Loucy (cell line): Measurements from ENCODE around the gene NEK6.

Source experiments
- H2AFZ ChIP-seq: fragments of 200-600 bp; sonication (generic); 2 replicates; pipeline ENCODE4 v1.6.0; 2016; ENCODE audit warnings: antibody characterized with exemption, mild to moderate bottlenecking, low read length, moderate library complexity
- H3F3A ChIP-seq: fragments of 200-600 bp; 2 replicates; pipeline ENCODE4 v1.6.0; 2016; ENCODE audit warnings: antibody characterized with exemption, low read depth, mild to moderate bottlenecking
- H3K27me3 ChIP-seq: fragments of 200-600 bp; sonication (generic); 2 replicates; pipeline ENCODE4 v1.6.1; 2014; ENCODE audit warnings: low read length, mild to moderate bottlenecking; ENCODE audit not compliant: insufficient read depth, poor library complexity, severe bottlenecking
- H3K36me3 ChIP-seq: fragments of 200-600 bp; sonication (generic); 2 replicates; pipeline ENCODE4 v1.6.1; 2016; ENCODE audit warnings: low read length; ENCODE audit not compliant: insufficient read depth
- H3K4me1 ChIP-seq: fragments of 200-600 bp; sonication (generic); 2 replicates; pipeline ENCODE4 v1.5.1; 2014; ENCODE audit warnings: low read length, mild to moderate bottlenecking; ENCODE audit not compliant: insufficient read depth, poor library complexity, severe bottlenecking
- H3K4me2 ChIP-seq: fragments of 200-600 bp; sonication (generic); 2 replicates; pipeline ENCODE4 v1.6.0; 2014; ENCODE audit warnings: antibody characterized with exemption, low read length, low read depth, mild to moderate bottlenecking; ENCODE audit not compliant: poor library complexity, severe bottlenecking
- H3K4me3 ChIP-seq: fragments of 200-600 bp; sonication (generic); 2 replicates; pipeline ENCODE4 v1.5.1; 2014; ENCODE audit warnings: low read length, mild to moderate bottlenecking, mixed read lengths; ENCODE audit not compliant: poor library complexity, severe bottlenecking
- H3K79me2 ChIP-seq: fragments of 200-600 bp; sonication (generic); 2 replicates; pipeline ENCODE4 v1.6.1; 2014; ENCODE audit warnings: low read length; ENCODE audit not compliant: insufficient read depth
- H3K9ac ChIP-seq: fragments of 200-600 bp; sonication (generic); 2 replicates; pipeline ENCODE4 v1.6.0; 2014; ENCODE audit warnings: mild to moderate bottlenecking, low read depth, low read length, moderate library complexity; ENCODE audit not compliant: poor library complexity, severe bottlenecking
- H3K9me2 ChIP-seq: fragments of 200-600 bp; sonication (generic); replicated peaks from 2 replicates; pipeline ENCODE4 v1.6.1; 2016; ENCODE audit warnings: low read depth, low read length, mixed read lengths
- H3K9me3 ChIP-seq: fragments of 200-600 bp; sonication (generic); 2 replicates; pipeline ENCODE4 v1.6.1; 2014; ENCODE audit warnings: mild to moderate bottlenecking, antibody characterized with exemption, low read length, low read depth; ENCODE audit not compliant: insufficient read depth
- H4K20me1 ChIP-seq: fragments of 200-600 bp; sonication (generic); 2 replicates; pipeline ENCODE4 v1.6.0; 2014; ENCODE audit warnings: antibody characterized with exemption, low read length, mild to moderate bottlenecking; ENCODE audit not compliant: insufficient read depth, poor library complexity, severe bottlenecking
- CTCF ChIP-seq: fragments of 200-600 bp; sonication (generic); conservative IDR thresholded peaks from 2 replicates; pipeline ENCODE4 v1.5.1; 2014; ENCODE audit warnings: mild to moderate bottlenecking, antibody characterized with exemption, low read length
- EZH2phosphoT487 ChIP-seq: fragments of 200-600 bp; IDR thresholded peaks from 2 replicates; pipeline ENCODE4 v1.6.1; 2018; ENCODE audit warnings: antibody characterized with exemption, mild to moderate bottlenecking, moderate library complexity, borderline replicate concordance

The NEK6 gene

GRCh38 chr9:124355039-124355940 lies 97.5 kb downstream of the NEK6 start:
- Histone ChIP-seq H3K27me3 (no peaks in the 10 kb centered on the region), H3K36me3 (peaks cover 55% of the 10 kb centered on the region; the same call in 1 of the 2 replicates), H3K9ac (peak overlapping the region; percentile 69), H3K4me2 (peak overlapping the region; percentile 67), H3K79me2 (peaks cover 64% of the 10 kb centered on the region), H3K9me2 (no peaks in the 10 kb centered on the region), H3K9me3 (no peaks in the 10 kb centered on the region), H3F3A (no peaks in the 10 kb centered on the region), H3K4me3 (peak overlapping the region; percentile 46), H2AFZ (no peak overlapping the region), H4K20me1 (peaks cover 12% of the 10 kb centered on the region), H3K4me1 (peaks cover 28% of the 10 kb centered on the region)
- TF ChIP-seq CTCF (no peak), EZH2phosphoT487 (no peak)

GRCh38 chr9:124355941-124356744 lies 98.4 kb downstream of the NEK6 start:
- no peak overlapping the region for H2AFZ ChIP-seq
- no peak for TF ChIP-seq EZH2phosphoT487
- no peak for TF ChIP-seq CTCF
- H3K4me3 ChIP-seq, result peak overlapping the region; percentile 46
- no peaks in the 10 kb centered on the region for H3F3A ChIP-seq
- peaks cover 28% of the 10 kb centered on the region for H3K4me1 ChIP-seq
- H3K27me3 ChIP-seq, result no peaks in the 10 kb centered on the region
- peaks cover 72% of the 10 kb centered on the region for H3K79me2 ChIP-seq
- H3K36me3 ChIP-seq, result peaks cover 47% of the 10 kb centered on the region; the same call in 1 of the 2 replicates
- H3K9ac ChIP-seq, result peak overlapping the region; percentile 69
- H3K4me2 ChIP-seq, result peak overlapping the region; percentile 67
- H3K9me2 ChIP-seq, result no peaks in the 10 kb centered on the region
- peaks cover 17% of the 10 kb centered on the region for H4K20me1 ChIP-seq
- H3K9me3 ChIP-seq, result no peaks in the 10 kb centered on the region

- Histone ChIP-seq H3K9ac (peak overlapping the region; percentile 69), H4K20me1 (peaks cover 17% of the 10 kb centered on the region), H3K79me2 (peaks cover 79% of the 10 kb centered on the region), H3K9me3 (no peaks in the 10 kb centered on the region), H3K4me2 (peak overlapping the region; percentile 67), H3K4me1 (peaks cover 28% of the 10 kb centered on the region), H3K27me3 (no peaks in the 10 kb centered on the region), H3K9me2 (no peaks in the 10 kb centered on the region), H3K36me3 (peaks cover 39% of the 10 kb centered on the region; the same call in 1 of the 2 replicates), H3K4me3 (peak overlapping the region; percentile 46), H3F3A (no peaks in the 10 kb centered on the region), H2AFZ (no peak overlapping the region)
- TF ChIP-seq CTCF, result no peak
- no peak for TF ChIP-seq EZH2phosphoT487
Observed at GRCh38 chr9:124356745-124357390, 99.1 kb downstream of the NEK6 start.
